Fibroblast of pulmonary artery (primary cell): Measurements from ENCODE around the gene VWA5A.
A peak's percentile ranks its signal among the peaks of the same experiment; 100 is the strongest.

ENCODE experiments used
- DNase-seq: peaks from one replicate; pipeline ENCODE4 v3.0.0-alpha.2; 2010; ENCODE audit warnings: low read depth
- H3K4me3 ChIP-seq: replicated peaks from 2 replicates; pipeline ENCODE4 v1.5.1; 2011; ENCODE audit warnings: low read depth, mild to moderate bottlenecking, control low read depth, low read length, moderate library complexity
- CTCF ChIP-seq: IDR thresholded peaks from 2 replicates; pipeline ENCODE4 v1.5.1; 2011; ENCODE audit warnings: mild to moderate bottlenecking, control low read depth, low read length, inconsistent platforms; ENCODE audit errors: missing control alignments

VWA5A gene

GRCh38 chr11:124094731-124095130 lies 20.5 kb upstream of the VWA5A start:
- TF ChIP-seq CTCF: no peak
- no peak overlapping the region for H3K4me3 ChIP-seq
- no peak for DNase-seq

- no peak for TF ChIP-seq CTCF
- H3K4me3 ChIP-seq: no peak overlapping the region
- DNase-seq: no peak
Measured at GRCh38 chr11:124096364-124096763, 18.9 kb upstream of the VWA5A start.

DNA sequence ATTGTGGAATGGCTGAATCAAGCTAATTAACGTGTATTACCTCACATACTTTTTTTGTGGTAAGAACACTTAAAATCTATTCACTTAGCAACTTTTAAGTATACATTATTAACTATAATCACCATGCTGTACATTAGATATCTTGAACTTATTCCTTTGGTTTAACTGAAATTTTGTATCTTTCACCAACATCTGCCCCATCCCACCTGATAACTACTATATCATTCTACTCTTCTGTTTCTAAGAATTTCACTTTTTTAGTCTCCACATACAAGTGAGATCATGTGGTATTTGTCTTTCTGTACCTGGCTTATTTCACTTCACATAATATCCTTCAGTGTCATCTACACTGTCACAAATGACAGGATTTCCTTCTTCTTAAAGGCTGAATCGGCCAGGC lies 17.1 kb upstream of the VWA5A start:
- DNase-seq: no peak
- H3K4me3 ChIP-seq: no peak overlapping the region
- no peak for TF ChIP-seq CTCF

- no peak overlapping the region for H3K4me3 ChIP-seq
- no peak for DNase-seq
- TF ChIP-seq CTCF: no peak
Measured at GRCh38 chr11:124101737-124102136, 13.5 kb upstream of the VWA5A start.

GRCh38 chr11:124108156-124108555 lies 7.1 kb upstream of the VWA5A start:
- peak; percentile 44 for TF ChIP-seq CTCF
- peak; percentile 60 for DNase-seq
- no peak overlapping the region for H3K4me3 ChIP-seq

DNA sequence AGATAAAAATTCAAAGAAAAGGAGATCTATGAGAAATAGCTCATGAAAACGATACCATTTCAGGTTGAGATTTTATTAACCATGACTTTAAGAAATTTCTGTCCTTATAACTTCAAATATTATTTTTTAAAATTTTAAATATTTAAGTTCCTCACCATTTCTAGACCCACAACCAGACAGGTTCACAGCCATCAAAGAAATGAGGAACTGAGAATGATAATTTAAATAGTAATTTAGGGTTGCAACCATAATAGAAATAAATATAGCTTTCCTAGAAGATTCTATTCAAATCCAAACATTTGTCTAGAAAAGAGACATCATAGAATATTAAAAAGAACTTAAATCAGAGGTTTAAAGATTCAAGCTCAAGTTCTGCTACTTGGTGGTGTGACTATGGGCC lies 5.9 kb upstream of the VWA5A start:
- no peak overlapping the region for H3K4me3 ChIP-seq
- no peak for DNase-seq
- TF ChIP-seq CTCF: no peak

- DNase-seq: no peak
- TF ChIP-seq CTCF: no peak
- no peak overlapping the region for H3K4me3 ChIP-seq
Measured at GRCh38 chr11:124110201-124110600, 5.0 kb upstream of the VWA5A start.
